Neural crest cell (in vitro differentiated cells): ENCODE measurements around the gene PFKP. TPM values are rescaled to one million over a fixed set of nuclear protein-coding genes. Genes with fewer than 3 reads are reported as not detected.

Experiments
- DNase-seq: peaks from one replicate; pipeline ENCODE4 v3.0.0; 2021; ENCODE audit warnings: low read depth, mixed read lengths, low spot score
- H3K27ac Mint-ChIP-seq: one replicate; pipeline ENCODE4 v1.8.0; 2021; ENCODE audit warnings: mild to moderate bottlenecking, mixed read lengths; ENCODE audit not compliant: unreplicated experiment
- H3K27me3 Mint-ChIP-seq: 2 replicates; pipeline ENCODE4 v1.8.0; 2021; ENCODE audit warnings: low read depth, mild to moderate bottlenecking, mixed read lengths
- H3K36me3 Mint-ChIP-seq: 2 replicates; pipeline ENCODE4 v1.8.0; 2021; ENCODE audit warnings: low read depth, mild to moderate bottlenecking, mixed read lengths
- H3K4me1 Mint-ChIP-seq: 2 replicates; pipeline ENCODE4 v1.8.0; 2021; ENCODE audit warnings: mixed read lengths
- H3K4me3 Mint-ChIP-seq: one replicate; pipeline ENCODE4 v1.8.0; 2021; ENCODE audit warnings: mild to moderate bottlenecking, mixed read lengths
- H3K9me3 Mint-ChIP-seq: 2 replicates; pipeline ENCODE4 v1.8.0; 2021; ENCODE audit warnings: mixed read lengths
- total RNA-seq: library from RNA; stranded (reverse); gene quantifications from 2 replicates; pipeline ENCODE4 v1.2.1, GENCODE V29; 2021
- TF ChIP-seq, protein P1 (sequence below): fragments of 200-600 bp; sonication (generic); conservative IDR thresholded peaks from 2 replicates; pipeline ENCODE4 v1.5.0; 2021; ENCODE audit warnings: antibody characterized with exemption, mild to moderate bottlenecking

The PFKP gene
- total RNA-seq, 1 donor from 2014 or later, result 18.9 TPM

DNA sequence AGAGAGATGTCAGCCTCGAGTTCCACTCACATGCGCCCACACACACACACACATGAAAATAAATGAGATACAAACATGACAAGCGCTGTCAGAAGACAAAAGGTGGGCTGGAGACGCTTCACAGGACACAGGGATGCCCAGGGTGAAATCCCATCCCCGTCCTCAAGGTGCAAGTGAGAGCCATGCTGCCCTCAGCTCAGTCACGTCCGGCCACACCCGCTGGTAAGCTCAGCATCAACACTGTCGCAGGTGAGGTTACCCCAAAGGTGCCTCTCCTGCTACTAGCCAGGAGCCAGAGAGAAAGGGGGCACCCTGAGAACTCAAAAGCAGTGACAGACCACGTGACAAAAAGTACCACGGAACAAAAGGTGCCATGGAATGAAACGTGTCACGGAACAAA, 83.0 kb downstream of the PFKP start:
- no peaks in the 10 kb centered on the region for H3K4me1 Mint-ChIP-seq
- no peak overlapping the region for H3K4me3 Mint-ChIP-seq
- H3K27ac Mint-ChIP-seq, result no peak overlapping the region
- H3K27me3 Mint-ChIP-seq, result no peaks in the 10 kb centered on the region
- DNase-seq, result no peak
- H3K36me3 Mint-ChIP-seq, result peaks cover 4% of the 10 kb centered on the region
- TF ChIP-seq, protein P1, sequence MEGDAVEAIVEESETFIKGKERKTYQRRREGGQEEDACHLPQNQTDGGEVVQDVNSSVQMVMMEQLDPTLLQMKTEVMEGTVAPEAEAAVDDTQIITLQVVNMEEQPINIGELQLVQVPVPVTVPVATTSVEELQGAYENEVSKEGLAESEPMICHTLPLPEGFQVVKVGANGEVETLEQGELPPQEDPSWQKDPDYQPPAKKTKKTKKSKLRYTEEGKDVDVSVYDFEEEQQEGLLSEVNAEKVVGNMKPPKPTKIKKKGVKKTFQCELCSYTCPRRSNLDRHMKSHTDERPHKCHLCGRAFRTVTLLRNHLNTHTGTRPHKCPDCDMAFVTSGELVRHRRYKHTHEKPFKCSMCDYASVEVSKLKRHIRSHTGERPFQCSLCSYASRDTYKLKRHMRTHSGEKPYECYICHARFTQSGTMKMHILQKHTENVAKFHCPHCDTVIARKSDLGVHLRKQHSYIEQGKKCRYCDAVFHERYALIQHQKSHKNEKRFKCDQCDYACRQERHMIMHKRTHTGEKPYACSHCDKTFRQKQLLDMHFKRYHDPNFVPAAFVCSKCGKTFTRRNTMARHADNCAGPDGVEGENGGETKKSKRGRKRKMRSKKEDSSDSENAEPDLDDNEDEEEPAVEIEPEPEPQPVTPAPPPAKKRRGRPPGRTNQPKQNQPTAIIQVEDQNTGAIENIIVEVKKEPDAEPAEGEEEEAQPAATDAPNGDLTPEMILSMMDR, result no peak
- no peaks in the 10 kb centered on the region for H3K9me3 Mint-ChIP-seq

DNA sequence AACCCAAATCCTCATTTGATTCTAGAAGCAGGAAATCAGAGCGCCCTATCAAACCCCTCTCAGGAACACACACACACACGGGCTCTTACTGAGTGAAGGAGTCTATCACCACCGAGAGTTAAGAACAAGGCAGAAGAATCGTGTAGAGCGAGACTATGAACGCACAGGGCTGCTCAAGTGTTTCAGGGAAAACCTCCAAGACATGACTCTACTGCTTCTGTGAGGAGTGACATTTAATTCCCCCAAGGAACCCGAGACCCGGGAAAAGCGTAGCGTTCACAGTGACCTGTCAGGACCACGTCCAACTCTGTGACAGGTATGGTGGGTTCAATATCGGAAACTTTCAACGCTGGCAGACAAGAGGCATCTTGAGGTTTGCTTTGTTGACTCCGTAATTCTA, 83.6 kb downstream of the PFKP start:
- no peak for DNase-seq
- peaks cover 6% of the 10 kb centered on the region for H3K36me3 Mint-ChIP-seq
- no peak overlapping the region for H3K4me3 Mint-ChIP-seq
- no peak overlapping the region for H3K27ac Mint-ChIP-seq
- no peaks in the 10 kb centered on the region for H3K9me3 Mint-ChIP-seq
- no peaks in the 10 kb centered on the region for H3K4me1 Mint-ChIP-seq
- H3K27me3 Mint-ChIP-seq, result no peaks in the 10 kb centered on the region
- TF ChIP-seq, protein P1, result no peak

DNA sequence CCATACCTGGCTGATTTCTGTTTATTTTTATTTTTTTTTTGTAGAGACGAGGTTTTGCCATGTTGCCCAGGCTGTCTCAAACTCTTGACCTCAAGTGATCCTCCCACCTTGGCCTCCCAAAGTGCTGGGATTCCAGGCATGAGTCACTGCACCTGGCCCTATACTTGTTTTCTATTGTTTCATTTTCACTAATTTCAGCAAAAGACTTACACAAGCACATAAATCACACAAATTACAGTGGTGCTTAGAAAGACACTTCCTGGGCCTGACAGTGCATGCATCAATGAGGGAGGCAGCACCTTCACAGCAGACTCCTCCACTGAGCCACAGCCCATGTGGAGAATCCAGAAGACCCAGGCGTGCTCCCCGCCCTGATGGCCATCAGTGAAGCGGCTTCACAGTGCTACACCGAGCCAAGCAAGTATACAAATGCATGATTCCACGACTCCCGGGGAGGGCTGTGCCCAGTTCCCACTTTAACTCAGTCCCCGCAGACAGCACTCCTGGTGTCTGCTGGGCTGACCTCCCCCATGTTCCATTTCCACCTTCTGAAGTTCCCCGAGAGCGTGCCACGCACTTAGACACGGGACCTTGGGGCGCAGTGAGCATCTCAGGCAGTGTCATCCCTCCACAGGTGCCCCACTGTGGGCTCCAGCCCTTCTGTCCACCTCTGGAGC, 84.7 kb downstream of the PFKP start:
- no peak for DNase-seq
- Mint-ChIP-seq H3K4me3 (no peak overlapping the region), H3K27ac (no peak overlapping the region), H3K36me3 (peaks cover 10% of the 10 kb centered on the region), H3K9me3 (no peaks in the 10 kb centered on the region), H3K4me1 (no peaks in the 10 kb centered on the region), H3K27me3 (no peaks in the 10 kb centered on the region)
- TF ChIP-seq, protein P1, result no peak

DNA sequence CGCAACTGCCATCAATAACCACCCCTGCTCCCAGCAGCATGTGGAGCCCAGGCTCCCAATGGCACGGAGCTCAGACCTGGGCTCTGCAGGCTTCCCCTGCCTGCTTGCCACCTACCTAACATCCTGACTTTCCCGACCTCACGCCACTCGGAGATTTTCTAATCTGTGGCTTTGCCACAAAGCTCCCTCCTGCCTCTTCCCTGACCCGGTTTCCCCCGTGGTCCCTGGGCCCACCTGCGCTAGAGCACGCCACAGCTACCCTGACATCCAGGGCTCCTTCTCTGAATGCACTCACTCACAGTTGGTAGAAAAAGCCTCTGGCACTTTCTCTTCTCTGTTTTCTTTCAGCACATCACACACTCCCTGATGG, 85.2 kb downstream of the PFKP start:
- Mint-ChIP-seq H3K36me3 (peaks cover 11% of the 10 kb centered on the region), H3K27me3 (no peaks in the 10 kb centered on the region), H3K9me3 (no peaks in the 10 kb centered on the region), H3K4me1 (no peaks in the 10 kb centered on the region), H3K4me3 (no peak overlapping the region), H3K27ac (no peak overlapping the region)
- no peak for DNase-seq
- TF ChIP-seq, protein P1, result no peak

DNA sequence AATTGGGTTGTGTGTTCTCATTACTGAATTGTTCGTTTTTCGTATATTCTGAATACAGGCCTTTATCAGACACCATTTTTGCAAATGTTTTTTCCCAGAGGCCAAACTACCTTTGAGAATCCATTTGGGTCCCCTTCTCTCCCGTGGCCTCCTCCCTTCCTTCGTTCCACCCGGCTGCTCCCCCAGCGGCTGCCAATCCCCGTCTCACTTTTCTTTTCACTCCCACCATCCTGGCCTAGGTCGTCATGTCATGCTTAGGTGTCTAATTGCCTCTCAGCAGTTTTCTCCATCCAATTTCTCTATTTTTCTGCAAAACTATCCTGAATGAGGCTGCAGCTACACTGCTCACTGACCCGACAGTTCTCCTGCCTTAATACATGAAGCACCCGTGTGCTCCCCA, 87.3 kb downstream of the PFKP start:
- H3K4me1 Mint-ChIP-seq, result no peaks in the 10 kb centered on the region
- no peaks in the 10 kb centered on the region for H3K27me3 Mint-ChIP-seq
- no peak for DNase-seq
- TF ChIP-seq, protein P1, result no peak
- H3K4me3 Mint-ChIP-seq, result no peak overlapping the region
- peaks cover 13% of the 10 kb centered on the region for H3K36me3 Mint-ChIP-seq
- no peak overlapping the region for H3K27ac Mint-ChIP-seq
- H3K9me3 Mint-ChIP-seq, result no peaks in the 10 kb centered on the region
